GM23338 (cell line): ENCODE results near the gene RIPK4. TPM values are rescaled to one million over a fixed set of nuclear protein-coding genes. Genes with fewer than 3 reads are reported as not detected.

Source experiments
- ATAC-seq: fragments of 200-7000 bp; cut with Tn5 transposase; 3 replicates; pipeline ENCODE4 v1.9.1; 2020
- DNase-seq: peaks from one replicate; pipeline ENCODE4 v3.0.0-alpha.2; 2015; ENCODE audit warnings: low spot score
- H2AFZ ChIP-seq: fragments of 200-600 bp; sonication (generic); 2 replicates; pipeline ENCODE4 v1.8.0; 2016; ENCODE audit warnings: antibody characterized with exemption, mild to moderate bottlenecking, moderate library complexity
- H3F3A ChIP-seq: fragments of 200-600 bp; sonication (generic); replicated peaks from 2 replicates; pipeline ENCODE4 v1.8.0; 2017; ENCODE audit warnings: antibody characterized with exemption, mixed run types, low read depth
- H3K27ac ChIP-seq: fragments of 200-600 bp; sonication (generic); 2 replicates; pipeline ENCODE4 v1.6.1; 2016; ENCODE audit warnings: low read depth
- H3K27me3 ChIP-seq: fragments of 200-600 bp; sonication (generic); 2 replicates; pipeline ENCODE4 v1.8.0; 2016; ENCODE audit warnings: mild to moderate bottlenecking, mixed run types, moderate library complexity; ENCODE audit not compliant: insufficient read depth
- H3K36me3 ChIP-seq: fragments of 200-600 bp; sonication (generic); 2 replicates; pipeline ENCODE4 v1.8.0; 2016; ENCODE audit warnings: mild to moderate bottlenecking; ENCODE audit not compliant: insufficient read depth
- H3K4me1 ChIP-seq: fragments of 200-600 bp; sonication (generic); 2 replicates; pipeline ENCODE4 v1.8.0; 2016; ENCODE audit warnings: mild to moderate bottlenecking, moderate library complexity; ENCODE audit not compliant: insufficient read depth
- H3K4me2 ChIP-seq: fragments of 200-600 bp; sonication (generic); 2 replicates; pipeline ENCODE4 v1.7.1; 2017; ENCODE audit warnings: mixed run types
- H3K4me3 ChIP-seq: fragments of 200-600 bp; sonication (generic); 2 replicates; pipeline ENCODE4 v1.6.1; 2016; ENCODE audit warnings: mixed run types
- H3K79me2 ChIP-seq: fragments of 200-600 bp; sonication (generic); replicated peaks from 2 replicates; pipeline ENCODE4 v1.8.0; 2017; ENCODE audit warnings: mild to moderate bottlenecking; ENCODE audit not compliant: insufficient read depth
- H3K9me2 ChIP-seq: fragments of 200-600 bp; sonication (generic); 2 replicates; pipeline ENCODE4 v1.8.0; 2017; ENCODE audit not compliant: insufficient read depth
- H4K20me1 ChIP-seq: fragments of 200-600 bp; sonication (generic); replicated peaks from 2 replicates; pipeline ENCODE4 v1.8.0; 2017; ENCODE audit warnings: mild to moderate bottlenecking; ENCODE audit not compliant: insufficient read depth
- H3K27ac Mint-ChIP-seq: 2 replicates; pipeline ENCODE4 v1.8.0; 2020; ENCODE audit warnings: inconsistent platforms, mild to moderate bottlenecking, moderate library complexity, mixed read lengths
- H3K27me3 Mint-ChIP-seq: 3 replicates; pipeline ENCODE4 v1.8.0; 2022; ENCODE audit warnings: low read depth, mild to moderate bottlenecking, moderate library complexity, mixed read lengths, inconsistent platforms; ENCODE audit not compliant: insufficient read depth, poor library complexity
- H3K36me3 Mint-ChIP-seq: 3 replicates; pipeline ENCODE4 v1.8.0; 2021; ENCODE audit warnings: low read depth, mild to moderate bottlenecking, inconsistent platforms, moderate library complexity, mixed read lengths
- H3K4me1 Mint-ChIP-seq: 3 replicates; pipeline ENCODE4 v1.8.0; 2020; ENCODE audit warnings: mild to moderate bottlenecking, inconsistent platforms, mixed read lengths
- H3K4me3 Mint-ChIP-seq: 3 replicates; pipeline ENCODE4 v1.8.0; 2021; ENCODE audit warnings: moderate library complexity, mild to moderate bottlenecking, inconsistent platforms, mixed read lengths
- H3K9me3 Mint-ChIP-seq: 3 replicates; pipeline ENCODE4 v1.8.0; 2020; ENCODE audit warnings: moderate library complexity, mild to moderate bottlenecking, inconsistent platforms, mixed read lengths
- ETS1 ChIP-seq: IDR thresholded peaks from 2 replicates; pipeline ENCODE4 v1.6.1; 2016; ENCODE audit warnings: antibody characterized with exemption
- EZH2phosphoT487 ChIP-seq: fragments of 200-600 bp; sonication (generic); IDR thresholded peaks from one replicate; pipeline ENCODE4 v1.8.1; 2018; ENCODE audit warnings: antibody characterized with exemption; ENCODE audit not compliant: unreplicated experiment
- JUNB ChIP-seq: IDR thresholded peaks from one replicate; pipeline ENCODE4 v1.6.1; 2016; ENCODE audit warnings: antibody characterized with exemption; ENCODE audit not compliant: unreplicated experiment
- NANOG ChIP-seq: IDR thresholded peaks from 2 replicates; pipeline ENCODE4 v1.6.1; 2016; ENCODE audit warnings: antibody characterized with exemption, borderline replicate concordance
- POLR2AphosphoS5 ChIP-seq: IDR thresholded peaks from 2 replicates; pipeline ENCODE4 v1.6.1; 2016; ENCODE audit warnings: antibody characterized with exemption, low read depth
- REST ChIP-seq: IDR thresholded peaks from one replicate; pipeline ENCODE4 v1.6.1; 2018; ENCODE audit warnings: antibody characterized with exemption; ENCODE audit not compliant: unreplicated experiment
- STAT1 ChIP-seq: IDR thresholded peaks from one replicate; pipeline ENCODE4 v1.6.1; 2016; ENCODE audit warnings: antibody characterized with exemption; ENCODE audit not compliant: unreplicated experiment
- ZNF114 ChIP-seq: fragments of 250-450 bp; sonication (Bioruptor Pico); IDR thresholded peaks from 2 replicates; pipeline ENCODE4 v1.5.0; 2020; ENCODE audit warnings: mild to moderate bottlenecking, moderate library complexity
- ZNF331 ChIP-seq: fragments of 250-450 bp; sonication (Bioruptor Pico); IDR thresholded peaks from 2 replicates; pipeline ENCODE4 v1.5.0; 2020; ENCODE audit warnings: low read depth, mild to moderate bottlenecking, moderate library complexity
- polyA plus RNA-seq: library from polyadenylated mRNA; unstranded; fragments of >200 nt; fragmentation: Nextera tagmentation; extraction: Ambion mirVana; gene quantifications from 2 replicates; pipeline ENCODE4 v1.2.1, GENCODE V29; 2016
- total RNA-seq: library from RNA; depleted of rRNA; stranded (reverse); fragments of >200 nt; shearing (Covaris generic); gene quantifications from 2 replicates; pipeline ENCODE4 v1.2.3, GENCODE V29; 2014
- TF ChIP-seq, protein P1 (sequence below): fragments of 250-450 bp; sonication (Bioruptor Pico); IDR thresholded peaks from 2 replicates; pipeline ENCODE4 v1.5.0; 2020; ENCODE audit warnings: mild to moderate bottlenecking, moderate library complexity

Gene RIPK4
- total and polyA plus RNA-seq, 2 experiments from 2014 or later, result 2.5 to 9.9 TPM

DNA sequence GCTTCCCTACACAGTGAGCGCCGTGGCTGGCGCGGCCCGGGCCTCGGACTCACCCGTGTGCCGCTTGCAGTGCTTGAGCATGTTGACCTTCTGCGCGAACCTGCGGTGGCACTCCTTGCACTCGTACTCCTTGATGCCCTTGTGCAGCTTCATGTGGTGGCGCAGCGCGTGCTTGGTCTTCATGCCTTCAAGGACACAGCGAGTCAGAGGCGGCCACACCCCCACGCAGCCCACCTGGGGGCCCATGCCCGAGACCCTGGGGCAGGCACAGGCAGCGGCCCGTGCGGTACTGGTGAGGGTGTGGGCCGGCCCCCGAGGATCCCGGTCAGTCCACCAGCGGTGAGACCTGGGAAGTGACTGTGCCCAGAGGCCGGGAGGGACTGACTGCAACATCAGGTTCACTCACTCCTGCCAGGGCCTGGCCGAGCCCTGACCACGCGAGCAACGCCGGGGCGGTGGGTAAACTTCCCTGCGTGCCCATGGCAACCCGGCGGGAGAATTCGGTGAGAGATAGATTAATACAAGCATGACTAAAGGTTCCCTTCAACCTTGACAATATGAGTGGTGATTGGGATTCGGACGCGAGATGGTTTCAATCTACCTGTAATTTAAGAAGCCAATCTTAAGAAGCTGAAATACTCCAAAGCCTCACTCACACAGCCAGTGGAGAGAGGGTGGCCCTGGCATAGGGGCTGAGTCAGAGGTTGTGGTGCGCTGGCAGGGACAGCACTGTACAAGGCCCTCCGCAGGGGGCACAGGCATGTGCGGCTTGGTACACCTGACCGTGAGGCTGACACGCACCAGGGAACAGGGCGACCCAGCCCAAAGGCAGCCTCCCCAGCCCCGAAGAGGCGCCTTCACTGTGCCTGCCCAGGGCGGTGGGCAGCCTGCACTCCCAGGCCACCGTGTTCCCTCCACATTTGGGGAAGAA is 49.1 kb upstream of the RIPK4 start:
- no peak for TF ChIP-seq STAT1
- TF ChIP-seq POLR2AphosphoS5, result no peak
- TF ChIP-seq ZNF331, result no peak
- TF ChIP-seq REST, result no peak
- no peak for TF ChIP-seq ZNF114 (CRISPR knock-in tag)
- TF ChIP-seq, protein P1, sequence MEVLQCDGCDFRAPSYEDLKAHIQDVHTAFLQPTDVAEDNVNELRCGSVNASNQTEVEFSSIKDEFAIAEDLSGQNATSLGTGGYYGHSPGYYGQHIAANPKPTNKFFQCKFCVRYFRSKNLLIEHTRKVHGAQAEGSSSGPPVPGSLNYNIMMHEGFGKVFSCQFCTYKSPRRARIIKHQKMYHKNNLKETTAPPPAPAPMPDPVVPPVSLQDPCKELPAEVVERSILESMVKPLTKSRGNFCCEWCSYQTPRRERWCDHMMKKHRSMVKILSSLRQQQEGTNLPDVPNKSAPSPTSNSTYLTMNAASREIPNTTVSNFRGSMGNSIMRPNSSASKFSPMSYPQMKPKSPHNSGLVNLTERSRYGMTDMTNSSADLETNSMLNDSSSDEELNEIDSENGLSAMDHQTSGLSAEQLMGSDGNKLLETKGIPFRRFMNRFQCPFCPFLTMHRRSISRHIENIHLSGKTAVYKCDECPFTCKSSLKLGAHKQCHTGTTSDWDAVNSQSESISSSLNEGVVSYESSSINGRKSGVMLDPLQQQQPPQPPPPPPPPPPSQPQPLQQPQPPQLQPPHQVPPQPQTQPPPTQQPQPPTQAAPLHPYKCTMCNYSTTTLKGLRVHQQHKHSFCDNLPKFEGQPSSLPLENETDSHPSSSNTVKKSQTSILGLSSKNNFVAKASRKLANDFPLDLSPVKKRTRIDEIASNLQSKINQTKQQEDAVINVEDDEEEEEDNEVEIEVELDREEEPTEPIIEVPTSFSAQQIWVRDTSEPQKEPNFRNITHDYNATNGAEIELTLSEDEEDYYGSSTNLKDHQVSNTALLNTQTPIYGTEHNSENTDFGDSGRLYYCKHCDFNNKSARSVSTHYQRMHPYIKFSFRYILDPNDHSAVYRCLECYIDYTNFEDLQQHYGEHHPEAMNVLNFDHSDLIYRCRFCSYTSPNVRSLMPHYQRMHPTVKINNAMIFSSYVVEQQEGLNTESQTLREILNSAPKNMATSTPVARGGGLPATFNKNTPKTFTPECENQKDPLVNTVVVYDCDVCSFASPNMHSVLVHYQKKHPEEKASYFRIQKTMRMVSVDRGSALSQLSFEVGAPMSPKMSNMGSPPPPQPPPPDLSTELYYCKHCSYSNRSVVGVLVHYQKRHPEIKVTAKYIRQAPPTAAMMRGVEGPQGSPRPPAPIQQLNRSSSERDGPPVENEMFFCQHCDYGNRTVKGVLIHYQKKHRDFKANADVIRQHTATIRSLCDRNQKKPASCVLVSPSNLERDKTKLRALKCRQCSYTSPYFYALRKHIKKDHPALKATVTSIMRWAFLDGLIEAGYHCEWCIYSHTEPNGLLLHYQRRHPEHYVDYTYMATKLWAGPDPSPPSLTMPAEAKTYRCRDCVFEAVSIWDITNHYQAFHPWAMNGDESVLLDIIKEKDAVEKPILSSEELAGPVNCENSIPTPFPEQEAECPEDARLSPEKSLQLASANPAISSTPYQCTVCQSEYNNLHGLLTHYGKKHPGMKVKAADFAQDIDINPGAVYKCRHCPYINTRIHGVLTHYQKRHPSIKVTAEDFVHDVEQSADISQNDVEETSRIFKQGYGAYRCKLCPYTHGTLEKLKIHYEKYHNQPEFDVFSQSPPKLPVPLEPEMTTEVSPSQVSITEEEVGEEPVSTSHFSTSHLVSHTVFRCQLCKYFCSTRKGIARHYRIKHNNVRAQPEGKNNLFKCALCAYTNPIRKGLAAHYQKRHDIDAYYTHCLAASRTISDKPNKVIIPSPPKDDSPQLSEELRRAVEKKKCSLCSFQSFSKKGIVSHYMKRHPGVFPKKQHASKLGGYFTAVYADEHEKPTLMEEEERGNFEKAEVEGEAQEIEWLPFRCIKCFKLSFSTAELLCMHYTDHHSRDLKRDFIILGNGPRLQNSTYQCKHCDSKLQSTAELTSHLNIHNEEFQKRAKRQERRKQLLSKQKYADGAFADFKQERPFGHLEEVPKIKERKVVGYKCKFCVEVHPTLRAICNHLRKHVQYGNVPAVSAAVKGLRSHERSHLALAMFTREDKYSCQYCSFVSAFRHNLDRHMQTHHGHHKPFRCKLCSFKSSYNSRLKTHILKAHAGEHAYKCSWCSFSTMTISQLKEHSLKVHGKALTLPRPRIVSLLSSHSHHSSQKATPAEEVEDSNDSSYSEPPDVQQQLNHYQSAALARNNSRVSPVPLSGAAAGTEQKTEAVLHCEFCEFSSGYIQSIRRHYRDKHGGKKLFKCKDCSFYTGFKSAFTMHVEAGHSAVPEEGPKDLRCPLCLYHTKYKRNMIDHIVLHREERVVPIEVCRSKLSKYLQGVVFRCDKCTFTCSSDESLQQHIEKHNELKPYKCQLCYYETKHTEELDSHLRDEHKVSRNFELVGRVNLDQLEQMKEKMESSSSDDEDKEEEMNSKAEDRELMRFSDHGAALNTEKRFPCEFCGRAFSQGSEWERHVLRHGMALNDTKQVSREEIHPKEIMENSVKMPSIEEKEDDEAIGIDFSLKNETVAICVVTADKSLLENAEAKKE (CRISPR knock-in tag), result no peak
- no peak for TF ChIP-seq ETS1
- TF ChIP-seq JUNB, result no peak
- TF ChIP-seq EZH2phosphoT487, result no peak
- no peak for TF ChIP-seq NANOG
- no peak overlapping the region for H3K27ac Mint-ChIP-seq
- H3K27me3 Mint-ChIP-seq, result no peaks in the 10 kb centered on the region
- no peaks in the 10 kb centered on the region for H3K27me3 ChIP-seq
- no peaks in the 10 kb centered on the region for H3K36me3 ChIP-seq
- no peak for DNase-seq
- no peak overlapping the region for H3K27ac ChIP-seq
- no peak; the same call in 2 of the 3 replicates for ATAC-seq
- H3K4me3 ChIP-seq, result no peak overlapping the region
- H3K36me3 Mint-ChIP-seq, result peaks cover 22% of the 10 kb centered on the region
- no peak overlapping the region for H3K4me3 Mint-ChIP-seq
- H3K4me2 ChIP-seq, result no peak overlapping the region
- H4K20me1 ChIP-seq, result no peaks in the 10 kb centered on the region; the same call in none of the 2 replicates
- H3K9me3 Mint-ChIP-seq, result no peaks in the 10 kb centered on the region
- H3K9me2 ChIP-seq, result no peaks in the 10 kb centered on the region
- no peaks in the 10 kb centered on the region for H3K79me2 ChIP-seq
- no peaks in the 10 kb centered on the region for H3F3A ChIP-seq
- H2AFZ ChIP-seq, result no peak overlapping the region
- no peaks in the 10 kb centered on the region for H3K4me1 Mint-ChIP-seq
- H3K4me1 ChIP-seq, result no peaks in the 10 kb centered on the region
